ENCODE results near the gene LAGE3. TPM values are rescaled to one million over a fixed set of nuclear protein-coding genes. Genes with fewer than 3 reads are reported as not detected.

The LAGE3 gene
- total and polyA plus RNA-seq, 3 donors from 2014 or later = 12.4 to 30.9 (median 29.1) TPM

- DNase-seq = no peak
- WGBS, 2 donors = 33 to 56% methylated on average over 2 to 5 of the region's 8 CpGs
- H3K4me1 ChIP-seq = no peaks in the 10 kb centered on the region
- H3K9me3 ChIP-seq = no peaks in the 10 kb centered on the region
- no peak overlapping the region for H3K27ac ChIP-seq
- TF ChIP-seq POLR2A (IDR thresholded peaks at IDR 0.05) (no peak), CTCF (IDR thresholded peaks at IDR 0.05) (no peak)
- H3K4me3 ChIP-seq = no peak overlapping the region
- H3K27me3 ChIP-seq = no peaks in the 10 kb centered on the region
- intact Hi-C loops (cut with DNase I; ENCODE audit: low total_unique reads) = no loop called here
- H3K36me3 ChIP-seq (ENCODE audit: low read depth, missing control alignments) = no peaks in the 10 kb centered on the region
Observed at GRCh38 chrX:154476821-154477220, 2.3 kb downstream of the LAGE3 start.

GRCh38 chrX:154473683-154474082 is 5.4 kb downstream of the LAGE3 start:
- no peaks in the 10 kb centered on the region for H3K27me3 ChIP-seq
- TF ChIP-seq CTCF (IDR thresholded peaks at IDR 0.05) = no peak
- no peak for TF ChIP-seq POLR2A (IDR thresholded peaks at IDR 0.05)
- WGBS, 2 donors = 64 to 82% methylated on average over 4 to 7 of the region's 7 CpGs
- no peaks in the 10 kb centered on the region for H3K4me1 ChIP-seq
- H3K9me3 ChIP-seq = no peaks in the 10 kb centered on the region
- no peak overlapping the region for H3K27ac ChIP-seq
- H3K36me3 ChIP-seq (ENCODE audit: low read depth, missing control alignments) = no peaks in the 10 kb centered on the region
- no peak overlapping the region for H3K4me3 ChIP-seq
- DNase-seq = no peak
- intact Hi-C loops (cut with DNase I; ENCODE audit: low total_unique reads) = no loop called here

GRCh38 chrX:154472685-154473632 is 6.1 kb downstream of the LAGE3 start:
- Histone ChIP-seq H3K9me3 (no peaks in the 10 kb centered on the region), H3K36me3 (ENCODE audit: low read depth, missing control alignments) (no peaks in the 10 kb centered on the region), H3K4me3 (no peak overlapping the region), H3K27ac (no peak overlapping the region), H3K27me3 (no peaks in the 10 kb centered on the region), H3K4me1 (no peaks in the 10 kb centered on the region)
- WGBS, 2 donors = 78 to 87% methylated on average over 12 to 25 of the region's 28 CpGs
- TF ChIP-seq CTCF (IDR thresholded peaks at IDR 0.05) (no peak), POLR2A (IDR thresholded peaks at IDR 0.05) (no peak)
- intact Hi-C loops (cut with DNase I; ENCODE audit: low total_unique reads) = no loop called here
- no peak for DNase-seq

- intact Hi-C loops (cut with DNase I; ENCODE audit: low total_unique reads) = no loop called here
- no peak overlapping the region for H3K27ac ChIP-seq
- no peaks in the 10 kb centered on the region for H3K9me3 ChIP-seq
- no peaks in the 10 kb centered on the region for H3K27me3 ChIP-seq
- no peak for DNase-seq
- H3K36me3 ChIP-seq (ENCODE audit: low read depth, missing control alignments) = no peaks in the 10 kb centered on the region
- no peaks in the 10 kb centered on the region for H3K4me1 ChIP-seq
- H3K4me3 ChIP-seq = no peak overlapping the region
- 85 to 90% methylated on average over 13 to 22 of the region's 23 CpGs for WGBS, 2 donors
- no peak for TF ChIP-seq POLR2A (IDR thresholded peaks at IDR 0.05)
- no peak for TF ChIP-seq CTCF (IDR thresholded peaks at IDR 0.05)
Observed at GRCh38 chrX:154471839-154472684, 7.0 kb downstream of the LAGE3 start.
